Natural killer cell (primary cell): Measurements from ENCODE around the gene AXIN1. TPM values are rescaled to one million over a fixed set of nuclear protein-coding genes. Genes with fewer than 3 reads are reported as not detected.

Source experiments
- ATAC-seq, 3 donors: fragments of 150-1000 bp in 2 of 3; fragments of 200-7000 bp in 1 of 3; cut with Tn5 transposase; 1 replicate in 1 of 3; 2 replicates in 2 of 3; pipeline ENCODE4 v1.10.0; 2021; ENCODE audit warnings: mild to moderate bottlenecking in 2 of 3, moderate library complexity in 2 of 3
- DNase-seq, 2 donors: peaks; one replicate each; pipeline versions ENCODE4 v3.0.0 to v3.0.0-alpha.2; 2013 to 2021; ENCODE audit warnings: mixed read lengths in 1 of 2
- H3K27ac ChIP-seq: one replicate; pipeline ENCODE4 v1.5.1; 2013; ENCODE audit warnings: mild to moderate bottlenecking, low read length
- H3K27me3 ChIP-seq: one replicate; pipeline ENCODE4 v1.6.1; 2013; ENCODE audit warnings: low read length; ENCODE audit not compliant: control insufficient read depth, insufficient read depth
- H3K36me3 ChIP-seq: one replicate; pipeline ENCODE4 v1.6.1; 2013; ENCODE audit warnings: low read length; ENCODE audit not compliant: control insufficient read depth, insufficient read depth
- H3K4me1 ChIP-seq: one replicate; pipeline ENCODE4 v1.6.1; 2013; ENCODE audit warnings: low read length; ENCODE audit not compliant: control insufficient read depth, insufficient read depth
- H3K4me3 ChIP-seq: one replicate; pipeline ENCODE4 v1.5.1; 2013; ENCODE audit warnings: low read length
- H3K9me3 ChIP-seq: one replicate; pipeline ENCODE4 v1.6.1; 2013; ENCODE audit warnings: low read length; ENCODE audit not compliant: control insufficient read depth, insufficient read depth
- H3K27ac Mint-ChIP-seq, 2 donors: one replicate each; pipeline ENCODE4 v1.8.0; 2022; ENCODE audit warnings: mild to moderate bottlenecking in 2 of 2, mixed read lengths in 2 of 2, moderate library complexity in 1 of 2
- H3K27me3 Mint-ChIP-seq, 2 donors: one replicate each; pipeline ENCODE4 v1.8.0; 2022; ENCODE audit warnings: low read depth in 2 of 2, mixed read lengths in 2 of 2
- H3K36me3 Mint-ChIP-seq: one replicate; pipeline ENCODE4 v1.8.0; 2022; ENCODE audit warnings: mixed read lengths
- H3K4me1 Mint-ChIP-seq, 2 donors: one replicate each; pipeline ENCODE4 v1.8.0; 2022; ENCODE audit warnings: mixed read lengths in 2 of 2
- H3K4me3 Mint-ChIP-seq: one replicate; pipeline ENCODE4 v1.8.0; 2022; ENCODE audit warnings: mild to moderate bottlenecking, moderate library complexity, mixed read lengths
- H3K9me3 Mint-ChIP-seq, 2 donors: one replicate each; pipeline ENCODE4 v1.8.0; 2022; ENCODE audit warnings: mixed read lengths in 2 of 2
- WGBS: methylation state at CpG from one replicate; pipeline ENCODE4 v1.1.7; 2013; ENCODE audit warnings: missing lambda C conversion rate; ENCODE audit not compliant: insufficient coverage; 5-methylcytosine and 5-hydroxymethylcytosine counted together
- intact Hi-C: fragments of 100-400 bp; cut with micrococcal nuclease; formaldehyde crosslinking; loops from one replicate; pipeline ENCODE4 v1.14.2; 2022
- total RNA-seq, 4 donors: library from RNA; stranded (reverse); fragments of 120-200 nt in 1 of 4; gene quantifications; one replicate each; pipeline versions ENCODE4 v1.2.3 to v1.2.4, GENCODE V29; 2013 to 2022
- TF ChIP-seq, protein P1 (sequence below): fragments of 200-600 bp; IDR thresholded peaks from one replicate; pipeline ENCODE4 v1.8.0; 2022; ENCODE audit warnings: antibody characterized with exemption

The AXIN1 gene
- total RNA-seq, 3 donors from 2014 or later (not counting 1 experiment from before 2014, with no cell fraction given): 100 to 122 (median 106) TPM

GRCh38 chr16:276426-277077, 76.0 kb downstream of the AXIN1 start:
- Mint-ChIP-seq H3K9me3 (no peaks in the 10 kb centered on the region), H3K4me1 (peaks cover 6 to 15% of the 10 kb centered on the region in 2 donors), H3K4me3 (peak overlapping the region; percentile 67), H3K36me3 (no peaks in the 10 kb centered on the region), H3K27ac (no peak overlapping the region), H3K27me3 (peaks cover 0 to 19% of the 10 kb centered on the region in 2 donors)
- TF ChIP-seq, protein P1, sequence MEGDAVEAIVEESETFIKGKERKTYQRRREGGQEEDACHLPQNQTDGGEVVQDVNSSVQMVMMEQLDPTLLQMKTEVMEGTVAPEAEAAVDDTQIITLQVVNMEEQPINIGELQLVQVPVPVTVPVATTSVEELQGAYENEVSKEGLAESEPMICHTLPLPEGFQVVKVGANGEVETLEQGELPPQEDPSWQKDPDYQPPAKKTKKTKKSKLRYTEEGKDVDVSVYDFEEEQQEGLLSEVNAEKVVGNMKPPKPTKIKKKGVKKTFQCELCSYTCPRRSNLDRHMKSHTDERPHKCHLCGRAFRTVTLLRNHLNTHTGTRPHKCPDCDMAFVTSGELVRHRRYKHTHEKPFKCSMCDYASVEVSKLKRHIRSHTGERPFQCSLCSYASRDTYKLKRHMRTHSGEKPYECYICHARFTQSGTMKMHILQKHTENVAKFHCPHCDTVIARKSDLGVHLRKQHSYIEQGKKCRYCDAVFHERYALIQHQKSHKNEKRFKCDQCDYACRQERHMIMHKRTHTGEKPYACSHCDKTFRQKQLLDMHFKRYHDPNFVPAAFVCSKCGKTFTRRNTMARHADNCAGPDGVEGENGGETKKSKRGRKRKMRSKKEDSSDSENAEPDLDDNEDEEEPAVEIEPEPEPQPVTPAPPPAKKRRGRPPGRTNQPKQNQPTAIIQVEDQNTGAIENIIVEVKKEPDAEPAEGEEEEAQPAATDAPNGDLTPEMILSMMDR: no peak
- peaks cover 25% of the 10 kb centered on the region for H3K27me3 ChIP-seq
- intact Hi-C loops: no loop called here
- H3K27ac ChIP-seq: no peak overlapping the region
- WGBS: 94% methylated on average over 20 of the region's 20 CpGs
- DNase-seq (no peak), ATAC-seq (no peak)
- no peaks in the 10 kb centered on the region for H3K36me3 ChIP-seq
- H3K9me3 ChIP-seq: no peaks in the 10 kb centered on the region
- peaks cover 32% of the 10 kb centered on the region for H3K4me1 ChIP-seq
- no peak overlapping the region for H3K4me3 ChIP-seq

- H3K4me3 Mint-ChIP-seq: peak within 1 kb of the TSS; percentile 67
- no peaks in the 10 kb centered on the region for H3K36me3 ChIP-seq
- intact Hi-C loops: no loop called here
- TF ChIP-seq, protein P1: no peak
- WGBS: 6% methylated on average over 56 of the region's 56 CpGs
- no peak within 1 kb of the TSS for H3K27ac ChIP-seq
- peaks cover 17% of the 10 kb centered on the region for H3K27me3 ChIP-seq
- no peak within 1 kb of the TSS for H3K4me3 ChIP-seq
- no peaks in the 10 kb centered on the region for H3K9me3 Mint-ChIP-seq
- H3K4me1 Mint-ChIP-seq: peaks cover 6 to 12% of the 10 kb centered on the region in 2 donors
- peaks cover 25% of the 10 kb centered on the region for H3K4me1 ChIP-seq
- DNase-seq: no peak
- ATAC-seq: peak in 1 of 3 donors; percentile 24
- no peaks in the 10 kb centered on the region for H3K9me3 ChIP-seq
- H3K27me3 Mint-ChIP-seq: peaks cover 0 to 16% of the 10 kb centered on the region in 2 donors
- no peaks in the 10 kb centered on the region for H3K36me3 Mint-ChIP-seq
- no peak within 1 kb of the TSS for H3K27ac Mint-ChIP-seq
Observed at GRCh38 chr16:275786-276232, 76.7 kb downstream of the AXIN1 start, which contains the start of gene RGS11. Gene RGS11, minus strand, starts transcription at chr16:275944. Its CDS starts 33 bp downstream, at chr16:275911.

GRCh38 chr16:275041-275641, 77.4 kb downstream of the AXIN1 start:
- Histone ChIP-seq H3K9me3 (no peaks in the 10 kb centered on the region), H3K27me3 (peaks cover 17% of the 10 kb centered on the region), H3K4me1 (peaks cover 23% of the 10 kb centered on the region), H3K4me3 (no peak overlapping the region), H3K27ac (no peak overlapping the region), H3K36me3 (no peaks in the 10 kb centered on the region)
- Mint-ChIP-seq H3K4me1 (peaks cover 6 to 11% of the 10 kb centered on the region in 2 donors), H3K27me3 (peaks cover 0 to 16% of the 10 kb centered on the region in 2 donors), H3K36me3 (no peaks in the 10 kb centered on the region), H3K4me3 (peak overlapping the region; percentile 64), H3K9me3 (no peaks in the 10 kb centered on the region), H3K27ac (no peak overlapping the region)
- peak; percentile 18 to 60 (median 23) for ATAC-seq
- intact Hi-C loops: no loop called here
- WGBS: 3% methylated on average over 58 of the region's 58 CpGs
- TF ChIP-seq, protein P1: no peak
- peak in 1 of 2 donors; percentile 40 for DNase-seq
